Caco-2 (cell line): ENCODE results near the gene IL31RA. TPM values are rescaled to one million over a fixed set of nuclear protein-coding genes. Genes with fewer than 3 reads are reported as not detected.

Experiments used
- BruUV-seq: library from RNA; stranded (reverse); fragments of 400-500 nt; replicated peaks from 2 replicates; lab custom pipeline; 2021; lab: Mats Ljungman, UMichigan
- CTCF ChIA-PET: fragments of 300-600 bp; sonication (Branson Sonifier 250); formaldehyde crosslinking; loops from one replicate; lab custom pipeline; 2022; ENCODE audit warnings: antibody characterized with exemption; lab: Charles Lee
- POLR2A ChIA-PET: fragments of 300-600 bp; sonication (Branson Sonifier 250); formaldehyde crosslinking; loops from one replicate; lab custom pipeline; 2022; ENCODE audit warnings: antibody characterized with exemption; lab: Charles Lee
- DNase-seq, 2 experiments: peaks; one replicate each; pipeline versions ENCODE4 v3.0.0 to v3.0.0-alpha.2; 2020 to 2022
- H3K27me3 ChIP-seq: replicated peaks from 2 replicates; pipeline ENCODE4 v1.6.0; 2011; ENCODE audit warnings: low read length; ENCODE audit not compliant: control insufficient read depth, insufficient read depth
- H3K36me3 ChIP-seq: 2 replicates; pipeline ENCODE4 v1.5.1; 2011; ENCODE audit warnings: low read length; ENCODE audit not compliant: control insufficient read depth, insufficient read depth
- H3K4me1 ChIP-seq: fragments of 250-450 bp; sonication (Bioruptor Pico); 2 replicates; pipeline ENCODE4 v1.5.1; 2020; ENCODE audit warnings: mild to moderate bottlenecking
- H3K4me3 ChIP-seq: 2 replicates; pipeline ENCODE4 v1.5.1; 2011; ENCODE audit warnings: low read depth, mild to moderate bottlenecking, control low read depth, low read length
- H3K9me3 ChIP-seq: fragments of 250-450 bp; sonication (Bioruptor Pico); 2 replicates; pipeline ENCODE4 v1.5.1; 2020; ENCODE audit warnings: mild to moderate bottlenecking, moderate library complexity
- H3K27ac Mint-ChIP-seq: one replicate; pipeline ENCODE4 v1.8.0; 2022; ENCODE audit warnings: mixed read lengths; ENCODE audit not compliant: unreplicated experiment
- H3K27me3 Mint-ChIP-seq: one replicate; pipeline ENCODE4 v1.8.0; 2022; ENCODE audit warnings: mixed read lengths; ENCODE audit not compliant: insufficient read depth, unreplicated experiment
- H3K36me3 Mint-ChIP-seq: one replicate; pipeline ENCODE4 v1.8.0; 2022; ENCODE audit warnings: mild to moderate bottlenecking, mixed read lengths; ENCODE audit not compliant: insufficient read depth, unreplicated experiment
- H3K4me1 Mint-ChIP-seq: one replicate; pipeline ENCODE4 v1.8.0; 2022; ENCODE audit warnings: low read depth, mixed read lengths; ENCODE audit not compliant: unreplicated experiment
- H3K4me3 Mint-ChIP-seq: one replicate; pipeline ENCODE4 v1.8.0; 2022; ENCODE audit warnings: mild to moderate bottlenecking, moderate library complexity, mixed read lengths; ENCODE audit not compliant: unreplicated experiment
- H3K9me3 Mint-ChIP-seq: one replicate; pipeline ENCODE4 v1.8.0; 2022; ENCODE audit warnings: mixed read lengths; ENCODE audit not compliant: unreplicated experiment
- CTCF ChIP-seq, 2 experiments: fragments of 200-600 bp in 1 of 2; IDR thresholded peaks; 1 replicate in 1 of 2; 2 replicates in 1 of 2; pipeline versions ENCODE4 v1.5.1 to v1.8.0; 2011 to 2022; ENCODE audit warnings: antibody characterized with exemption in 1 of 2, control low read depth in 1 of 2, inconsistent platforms in 1 of 2, low read depth in 1 of 2, low read length in 1 of 2, mild to moderate bottlenecking in 1 of 2, moderate library complexity in 1 of 2; ENCODE audit not compliant: insufficient read depth in 1 of 2, severe bottlenecking in 1 of 2, unreplicated experiment in 1 of 2
- intact Hi-C: fragments of 100-400 bp; cut with micrococcal nuclease; formaldehyde crosslinking; loops from one replicate; pipeline ENCODE4 v1.10.0; 2022; ENCODE audit not compliant: unreplicated experiment
- total RNA-seq: library from RNA; stranded (reverse); gene quantifications from 2 replicates; pipeline ENCODE4 v1.2.3, GENCODE V29; 2022

The IL31RA gene
- total RNA-seq, 1 experiment from 2014 or later = not detected

GRCh38 chr5:55900068-55900467 lies 48.9 kb downstream of the IL31RA start:
- Mint-ChIP-seq H3K9me3 (no peaks in the 10 kb centered on the region), H3K4me3 (no peak overlapping the region)
- intact Hi-C loops = no loop called here

DNA sequence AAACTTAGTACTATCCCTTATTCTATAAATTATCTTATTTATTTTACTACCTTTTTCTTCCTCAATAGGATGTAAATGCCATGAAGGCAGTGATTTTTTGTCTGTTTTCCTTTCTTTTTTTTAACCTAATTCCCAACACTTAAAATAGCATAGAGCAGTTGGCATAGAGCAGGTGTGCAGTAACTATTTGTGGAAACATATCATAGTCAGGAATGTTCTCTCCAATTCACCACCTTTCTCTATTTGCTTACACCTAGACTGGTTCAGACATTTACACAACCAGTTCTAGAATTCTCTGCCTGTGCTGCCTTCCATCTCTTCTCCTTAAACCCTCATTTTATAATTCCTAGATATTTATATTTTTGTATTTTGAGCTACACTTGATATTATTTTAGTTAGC lies 49.6 kb downstream of the IL31RA start:
- Histone ChIP-seq H3K4me1 (peaks cover 6% of the 10 kb centered on the region), H3K36me3 (no peaks in the 10 kb centered on the region; the same call in 1 of the 2 replicates), H3K27me3 (no peaks in the 10 kb centered on the region), H3K9me3 (no peaks in the 10 kb centered on the region), H3K4me3 (no peak overlapping the region)
- ChIA-PET CTCF (interaction anchor here (0.6 kb wide), 1 partner anchor 180 kb away, joined by 5 read pairs; no protein-coding TSS in a partner anchor), POLR2A (no interaction called here)
- no peak for DNase-seq
- BruUV-seq = no TSS peak
- TF ChIP-seq CTCF (IDR thresholded peaks at IDR 0.05; ENCODE audit: insufficient read depth in 1 of 2, low read depth in 1 of 2, low read length in 1 of 2, severe bottlenecking in 1 of 2, unreplicated experiment in 1 of 2) = no peak
- Mint-ChIP-seq H3K4me3 (no peak overlapping the region), H3K36me3 (no peaks in the 10 kb centered on the region), H3K4me1 (peaks cover 23% of the 10 kb centered on the region), H3K27ac (no peak overlapping the region), H3K9me3 (no peaks in the 10 kb centered on the region), H3K27me3 (no peaks in the 10 kb centered on the region)
- intact Hi-C loops = no loop called here

More at GRCh38 chr5:55900068-55900467, 48.9 kb downstream of the IL31RA start:
- no peaks in the 10 kb centered on the region for H3K36me3 Mint-ChIP-seq
- CTCF ChIA-PET = no interaction called here
- no peaks in the 10 kb centered on the region for H3K27me3 Mint-ChIP-seq
- Histone ChIP-seq H3K36me3 (no peaks in the 10 kb centered on the region; the same call in 1 of the 2 replicates), H3K4me3 (no peak overlapping the region), H3K9me3 (no peaks in the 10 kb centered on the region), H3K4me1 (no peaks in the 10 kb centered on the region; the same call in 1 of the 2 replicates), H3K27me3 (no peaks in the 10 kb centered on the region)
- no peak for TF ChIP-seq CTCF (IDR thresholded peaks at IDR 0.05; ENCODE audit: insufficient read depth in 1 of 2, low read depth in 1 of 2, low read length in 1 of 2, severe bottlenecking in 1 of 2, unreplicated experiment in 1 of 2)
- H3K27ac Mint-ChIP-seq = no peak overlapping the region
- BruUV-seq = no TSS peak
- H3K4me1 Mint-ChIP-seq = peaks cover 16% of the 10 kb centered on the region
- DNase-seq = no peak
- POLR2A ChIA-PET = no interaction called here

DNA sequence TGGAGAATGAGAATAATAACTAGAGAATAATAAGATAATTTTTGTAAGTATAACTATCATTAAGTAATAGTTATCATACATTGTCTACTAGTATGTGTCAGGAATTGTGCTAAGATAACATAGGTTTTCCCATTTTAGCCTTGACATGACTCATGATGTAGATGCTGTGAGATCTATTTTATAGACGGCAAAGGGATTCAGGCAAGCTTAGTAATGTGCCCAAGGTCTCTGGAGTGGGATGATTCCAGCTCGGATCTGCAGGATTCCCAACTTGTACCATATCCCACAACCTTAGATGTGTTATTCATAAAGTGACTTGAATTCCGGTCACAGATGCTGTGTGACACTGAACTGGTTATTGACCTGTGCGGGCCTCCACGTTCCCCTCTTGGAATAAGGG lies 51.5 kb downstream of the IL31RA start:
- H3K4me3 Mint-ChIP-seq = no peak overlapping the region
- no TSS peak for BruUV-seq
- Histone ChIP-seq H3K4me3 (no peak overlapping the region), H3K9me3 (no peaks in the 10 kb centered on the region), H3K4me1 (peaks cover 11% of the 10 kb centered on the region), H3K36me3 (no peaks in the 10 kb centered on the region; the same call in 1 of the 2 replicates), H3K27me3 (no peaks in the 10 kb centered on the region)
- CTCF ChIA-PET = no interaction called here
- no peak for DNase-seq
- intact Hi-C loops = no loop called here
- no peak overlapping the region for H3K27ac Mint-ChIP-seq
- H3K9me3 Mint-ChIP-seq = no peaks in the 10 kb centered on the region
- POLR2A ChIA-PET = no interaction called here
- no peaks in the 10 kb centered on the region for H3K27me3 Mint-ChIP-seq
- H3K4me1 Mint-ChIP-seq = peaks cover 20% of the 10 kb centered on the region
- TF ChIP-seq CTCF (IDR thresholded peaks at IDR 0.05; ENCODE audit: insufficient read depth in 1 of 2, low read depth in 1 of 2, low read length in 1 of 2, severe bottlenecking in 1 of 2, unreplicated experiment in 1 of 2) = no peak
- H3K36me3 Mint-ChIP-seq = no peaks in the 10 kb centered on the region
